CD14-positive monocyte (primary cell): ENCODE results near the gene TMEM132D. TPM values are rescaled to one million over a fixed set of nuclear protein-coding genes. Genes with fewer than 3 reads are reported as not detected.

Experiments used
- DNase-seq, 3 donors: peaks; one replicate each; pipeline ENCODE4 v3.0.0-alpha.2; 2011 to 2022
- H2AFZ ChIP-seq: 2 replicates; pipeline ENCODE4 v1.6.0; 2012; ENCODE audit warnings: mild to moderate bottlenecking, low read depth, low read length, inconsistent platforms; ENCODE audit not compliant: insufficient read depth, poor library complexity, severe bottlenecking
- H3K27ac ChIP-seq, 2 donors: 1 replicate in 1 of 2; 2 replicates in 1 of 2; pipeline ENCODE4 v1.5.1; 2012 to 2013; ENCODE audit warnings: low read length in 2 of 2, control low read depth in 1 of 2, inconsistent platforms in 1 of 2, low read depth in 1 of 2, mild to moderate bottlenecking in 1 of 2
- H3K27me3 ChIP-seq, 2 donors: one replicate each; pipeline versions ENCODE4 v1.6.0 to v1.6.1; 2011 to 2013; ENCODE audit warnings: low read length in 2 of 2; ENCODE audit not compliant: control insufficient read depth in 2 of 2, insufficient read depth in 2 of 2
- H3K36me3 ChIP-seq, 2 donors: replicated peaks in 1 of 2; 1 replicate in 1 of 2; 2 replicates in 1 of 2; pipeline versions ENCODE4 v1.5.1 to v1.6.1; 2012 to 2013; ENCODE audit warnings: low read length in 2 of 2, control low read depth in 1 of 2, inconsistent platforms in 1 of 2, mild to moderate bottlenecking in 1 of 2; ENCODE audit not compliant: insufficient read depth in 2 of 2, control insufficient read depth in 1 of 2
- H3K4me1 ChIP-seq, 2 donors: 1 replicate in 1 of 2; 2 replicates in 1 of 2; pipeline versions ENCODE4 v1.5.1 to v1.6.1; 2012 to 2013; ENCODE audit warnings: low read length in 2 of 2, control low read depth in 1 of 2, inconsistent platforms in 1 of 2, mild to moderate bottlenecking in 1 of 2, moderate library complexity in 1 of 2; ENCODE audit not compliant: insufficient read depth in 2 of 2, control insufficient read depth in 1 of 2
- H3K4me2 ChIP-seq: replicated peaks from 2 replicates; pipeline ENCODE3; 2012; ENCODE audit warnings: low read length, moderate library complexity, mild to moderate bottlenecking; ENCODE audit not compliant: poor library complexity, severe bottlenecking; ENCODE audit errors: extremely low read depth
- H3K4me3 ChIP-seq, 3 experiments: fragments of 200-600 bp in 1 of 3; sonication (generic) in 1 of 3; replicated peaks in 1 of 3; 1 replicate in 2 of 3; 2 replicates in 1 of 3; pipeline ENCODE4 v1.5.1; 2011 to 2013; ENCODE audit warnings: low read length in 3 of 3, mild to moderate bottlenecking in 3 of 3, control low read depth in 2 of 3, low read depth in 2 of 3, inconsistent platforms in 1 of 3, moderate library complexity in 1 of 3
- H3K79me2 ChIP-seq: 2 replicates; pipeline ENCODE4 v1.6.0; 2012; ENCODE audit warnings: mild to moderate bottlenecking, control low read depth, inconsistent platforms, low read length, moderate library complexity; ENCODE audit not compliant: insufficient read depth
- H3K9ac ChIP-seq: 2 replicates; pipeline ENCODE4 v1.6.0; 2017; ENCODE audit warnings: low read length, mild to moderate bottlenecking; ENCODE audit not compliant: insufficient read depth, poor library complexity, severe bottlenecking
- H3K9me3 ChIP-seq, 2 donors: replicated peaks in 1 of 2; 1 replicate in 1 of 2; 2 replicates in 1 of 2; pipeline versions ENCODE4 v1.5.1 to v1.6.1; 2012 to 2013; ENCODE audit warnings: low read length in 2 of 2, control low read depth in 1 of 2; ENCODE audit not compliant: control insufficient read depth in 1 of 2, insufficient read depth in 1 of 2
- H4K20me1 ChIP-seq: 2 replicates; pipeline ENCODE4 v1.6.0; 2012; ENCODE audit warnings: mild to moderate bottlenecking, low read length, control low read depth, moderate library complexity; ENCODE audit not compliant: insufficient read depth
- H3K27ac Mint-ChIP-seq, 7 donors: one replicate each; pipeline ENCODE4 v1.8.0; 2020; ENCODE audit warnings: mild to moderate bottlenecking in 7 of 7, mixed read lengths in 7 of 7, moderate library complexity in 6 of 7, inconsistent platforms in 2 of 7
- H3K27me3 Mint-ChIP-seq, 3 donors: one replicate each; pipeline ENCODE4 v1.8.0; 2021 to 2022; ENCODE audit warnings: low read depth in 3 of 3, mild to moderate bottlenecking in 3 of 3, mixed read lengths in 3 of 3, moderate library complexity in 3 of 3, inconsistent platforms in 1 of 3
- H3K36me3 Mint-ChIP-seq, 2 donors: one replicate each; pipeline ENCODE4 v1.8.0; 2020; ENCODE audit warnings: mixed read lengths in 2 of 2, inconsistent platforms in 1 of 2, mild to moderate bottlenecking in 1 of 2
- H3K4me1 Mint-ChIP-seq: one replicate; pipeline ENCODE4 v1.8.0; 2020; ENCODE audit warnings: mild to moderate bottlenecking, mixed read lengths
- H3K4me3 Mint-ChIP-seq, 2 donors: one replicate each; pipeline ENCODE4 v1.8.0; 2020; ENCODE audit warnings: mild to moderate bottlenecking in 2 of 2, mixed read lengths in 2 of 2, moderate library complexity in 1 of 2
- H3K9me3 Mint-ChIP-seq, 7 donors: one replicate each; pipeline ENCODE4 v1.8.0; 2020 to 2022; ENCODE audit warnings: mixed read lengths in 7 of 7, mild to moderate bottlenecking in 6 of 7, moderate library complexity in 6 of 7, inconsistent platforms in 2 of 7
- CTCF ChIP-seq: fragments of 200-600 bp; IDR thresholded peaks from one replicate; pipeline ENCODE4 v1.8.0; 2022; ENCODE audit warnings: antibody characterized with exemption, mild to moderate bottlenecking
- WGBS: methylation state at CpG from one replicate; pipeline ENCODE4 v1.1.5; 2013; ENCODE audit warnings: missing lambda C conversion rate; ENCODE audit not compliant: insufficient coverage; 5-methylcytosine and 5-hydroxymethylcytosine counted together
- intact Hi-C, 2 donors: fragments of 100-400 bp; cut with micrococcal nuclease; formaldehyde crosslinking; loops; one replicate each; pipeline versions ENCODE4 v1.15.0 to v1.15.1; 2023
- polyA plus RNA-seq, 3 donors: library from polyadenylated mRNA; depleted of rRNA in 1 of 3; unstranded in 2 of 3; stranded (reverse) in 1 of 3; fragments of 300-500 nt in 2 of 3; fragments of >200 nt in 1 of 3; fragmentation: Illumina TruSeq in 2 of 3; gene quantifications; 1 replicate in 2 of 3; 2 replicates in 1 of 3; pipeline ENCODE4 v1.2.3, GENCODE V29; 2012 to 2021

The TMEM132D gene
- polyA plus RNA-seq, 3 donors: 0.04 TPM; not detected in 2

- no peak for TF ChIP-seq CTCF
- Mint-ChIP-seq H3K4me1 (peaks cover 5% of the 10 kb centered on the region), H3K27ac (no peak overlapping the region)
These were observed 850.6 kb downstream of the TMEM132D start for GRCh38 chr12:129053232-129053631.

DNA sequence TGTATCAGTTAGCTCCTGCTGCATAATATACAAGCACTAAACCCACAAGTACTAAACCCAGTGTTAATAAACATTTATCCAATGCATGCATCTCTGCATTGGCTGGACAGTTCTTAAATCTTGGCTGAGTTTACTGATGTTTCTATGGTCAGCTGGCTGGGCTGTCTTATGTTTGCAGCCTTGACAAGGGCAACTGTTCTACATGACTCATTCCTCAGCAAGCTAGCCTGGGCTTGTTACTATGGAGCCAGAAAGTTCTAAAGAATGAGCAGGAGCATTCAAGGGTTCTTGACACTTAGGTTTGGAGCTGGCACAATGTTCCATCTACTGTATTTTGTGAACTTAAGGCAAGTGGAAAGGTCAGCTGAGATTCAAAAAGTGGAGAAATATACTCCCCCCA lies 851.5 kb downstream of the TMEM132D start:
- Mint-ChIP-seq H3K4me1 (peaks cover 5% of the 10 kb centered on the region), H3K36me3 (no peaks in the 10 kb centered on the region), H3K9me3 (peaks cover 0 to 7% (median 3%) of the 10 kb centered on the region in 7 donors), H3K27me3 (peaks cover 0 to 4% (median 0%) of the 10 kb centered on the region in 3 donors), H3K4me3 (no peak overlapping the region), H3K27ac (no peak overlapping the region)
- no peak for DNase-seq
- H3K9me3 ChIP-seq: no peaks in the 10 kb centered on the region
- intact Hi-C loops: no loop called here
- H2AFZ ChIP-seq: no peak overlapping the region
- no peak overlapping the region for H3K4me3 ChIP-seq
- no peaks in the 10 kb centered on the region for H3K27me3 ChIP-seq
- H3K36me3 ChIP-seq: no peaks in the 10 kb centered on the region
- TF ChIP-seq CTCF: no peak
- no peaks in the 10 kb centered on the region for H3K4me1 ChIP-seq
- no peaks in the 10 kb centered on the region for H4K20me1 ChIP-seq
- H3K79me2 ChIP-seq: no peaks in the 10 kb centered on the region
- no peak overlapping the region for H3K4me2 ChIP-seq
- no peak overlapping the region for H3K9ac ChIP-seq
- no peak overlapping the region for H3K27ac ChIP-seq

More at GRCh38 chr12:129053232-129053631, 850.6 kb downstream of the TMEM132D start:
- 82% methylated on average over 10 of the region's 11 CpGs for WGBS
- Histone ChIP-seq H3K9ac (no peak overlapping the region), H3K4me2 (no peak overlapping the region), H3K36me3 (no peaks in the 10 kb centered on the region), H4K20me1 (no peaks in the 10 kb centered on the region), H2AFZ (no peak overlapping the region), H3K79me2 (no peaks in the 10 kb centered on the region), H3K27ac (no peak overlapping the region), H3K4me1 (no peaks in the 10 kb centered on the region), H3K9me3 (no peaks in the 10 kb centered on the region), H3K27me3 (no peaks in the 10 kb centered on the region), H3K4me3 (no peak overlapping the region)
- Mint-ChIP-seq H3K9me3 (peaks cover 0 to 7% (median 3%) of the 10 kb centered on the region in 7 donors), H3K27me3 (peaks cover 0 to 4% (median 0%) of the 10 kb centered on the region in 3 donors), H3K36me3 (no peaks in the 10 kb centered on the region), H3K4me3 (no peak overlapping the region)
- intact Hi-C loops: no loop called here
- no peak for DNase-seq
